Lower lobe of right lung (tissue), 2 donors: ENCODE data around the gene RADX. TPM values are rescaled to one million over a fixed set of nuclear protein-coding genes. Genes with fewer than 3 reads are reported as not detected.
"Not testable (repeated sequence)": the region's sequence is repeated elsewhere in the genome, so short reads cannot be mapped to it uniquely, and the experiment has no call there.

Source experiments
- ATAC-seq, 2 donors: fragments of 200-7000 bp; cut with Tn5 transposase; one replicate each; pipeline ENCODE4 v1.9.1; 2020 to 2022; ENCODE audit warnings: mild to moderate bottlenecking in 2 of 2, moderate library complexity in 2 of 2
- DNase-seq: peaks from one replicate; pipeline ENCODE4 v3.0.0-alpha.2; 2020
- H3K27ac ChIP-seq: fragments of 200-600 bp; one replicate; pipeline ENCODE4 v1.8.0; 2022
- H3K27me3 ChIP-seq: fragments of 200-600 bp; one replicate; pipeline ENCODE4 v1.8.0; 2022; ENCODE audit warnings: low read depth
- H3K36me3 ChIP-seq: fragments of 200-600 bp; one replicate; pipeline ENCODE4 v1.8.0; 2022; ENCODE audit warnings: mild to moderate bottlenecking
- H3K4me1 ChIP-seq: fragments of 200-600 bp; one replicate; pipeline ENCODE4 v1.8.0; 2022
- H3K4me3 ChIP-seq: fragments of 200-600 bp; one replicate; pipeline ENCODE4 v1.8.0; 2022; ENCODE audit warnings: mild to moderate bottlenecking
- H3K9me3 ChIP-seq: fragments of 200-600 bp; one replicate; pipeline ENCODE4 v1.8.0; 2022
- intact Hi-C: fragments of 100-400 bp; cut with DNase I; formaldehyde crosslinking; loops from one replicate; pipeline ENCODE4 v1.11.0; 2022
- total RNA-seq: library from RNA; stranded (reverse); fragmentation: NEBNext Ultra II Directional; extraction: Animal tissue kit (Norgen Biotek cat#: 25700); gene quantifications from one replicate; pipeline ENCODE4 v1.2.1, GENCODE V29; 2021
- TF ChIP-seq, protein P1 (sequence below): fragments of 200-600 bp; IDR thresholded peaks from one replicate; pipeline ENCODE4 v1.8.0; 2022; ENCODE audit warnings: antibody characterized with exemption, mild to moderate bottlenecking
- donor health status: DM: no; HTN: yes; CAD: no; lungs with severe emphysema.

RADX gene
- total RNA-seq, 1 donor from 2014 or later, result 3.7 TPM

DNA sequence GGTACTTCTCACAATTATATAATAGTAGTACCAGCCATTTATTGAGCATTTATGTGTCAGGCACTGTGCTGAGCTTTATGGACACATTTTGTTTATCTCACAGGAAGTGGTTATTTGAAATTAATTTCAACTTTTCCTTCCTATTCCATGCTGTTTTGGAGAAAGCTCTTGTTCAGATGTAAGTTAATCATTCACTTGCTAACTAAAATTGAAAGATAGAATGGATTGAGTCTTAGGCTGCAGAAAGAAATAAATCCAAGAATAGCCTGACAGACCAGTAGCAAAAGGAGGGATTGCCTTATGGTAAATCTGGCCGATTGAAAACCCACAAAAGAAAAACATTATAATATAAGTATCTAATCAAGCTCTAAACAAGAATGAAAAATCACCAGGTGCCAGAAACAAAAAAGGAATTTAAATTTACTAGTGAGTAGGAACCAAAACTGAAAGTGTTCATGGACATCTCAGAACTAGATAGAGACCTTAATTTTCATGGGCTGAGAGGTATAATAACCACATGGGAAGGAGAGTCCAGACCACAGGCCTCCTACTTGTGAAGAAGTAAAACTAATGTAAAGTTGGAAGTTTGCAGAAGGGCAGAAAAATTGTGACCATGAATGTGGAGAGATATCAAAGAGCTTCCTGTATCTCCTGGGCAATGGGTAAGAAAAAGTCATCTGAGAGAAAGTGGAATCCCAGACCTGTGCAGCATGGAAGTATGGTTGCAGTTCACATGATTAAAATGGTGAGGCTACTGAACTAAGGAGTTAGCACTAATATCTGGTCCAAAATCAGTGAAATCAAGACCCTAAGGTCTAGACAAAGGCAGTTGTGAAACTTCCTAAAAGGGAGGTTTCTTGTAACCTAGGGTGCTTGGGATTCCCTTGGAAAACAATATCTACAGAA lies 38.0 kb downstream of the RADX start:
- no peak for ATAC-seq
- Histone ChIP-seq H3K9me3 (no peaks in the 10 kb centered on the region), H3K27ac (no peak overlapping the region), H3K4me3 (no peak overlapping the region), H3K27me3 (no peaks in the 10 kb centered on the region), H3K36me3 (no peaks in the 10 kb centered on the region), H3K4me1 (no peaks in the 10 kb centered on the region)
- intact Hi-C loops, result no loop called here
- TF ChIP-seq, protein P1, sequence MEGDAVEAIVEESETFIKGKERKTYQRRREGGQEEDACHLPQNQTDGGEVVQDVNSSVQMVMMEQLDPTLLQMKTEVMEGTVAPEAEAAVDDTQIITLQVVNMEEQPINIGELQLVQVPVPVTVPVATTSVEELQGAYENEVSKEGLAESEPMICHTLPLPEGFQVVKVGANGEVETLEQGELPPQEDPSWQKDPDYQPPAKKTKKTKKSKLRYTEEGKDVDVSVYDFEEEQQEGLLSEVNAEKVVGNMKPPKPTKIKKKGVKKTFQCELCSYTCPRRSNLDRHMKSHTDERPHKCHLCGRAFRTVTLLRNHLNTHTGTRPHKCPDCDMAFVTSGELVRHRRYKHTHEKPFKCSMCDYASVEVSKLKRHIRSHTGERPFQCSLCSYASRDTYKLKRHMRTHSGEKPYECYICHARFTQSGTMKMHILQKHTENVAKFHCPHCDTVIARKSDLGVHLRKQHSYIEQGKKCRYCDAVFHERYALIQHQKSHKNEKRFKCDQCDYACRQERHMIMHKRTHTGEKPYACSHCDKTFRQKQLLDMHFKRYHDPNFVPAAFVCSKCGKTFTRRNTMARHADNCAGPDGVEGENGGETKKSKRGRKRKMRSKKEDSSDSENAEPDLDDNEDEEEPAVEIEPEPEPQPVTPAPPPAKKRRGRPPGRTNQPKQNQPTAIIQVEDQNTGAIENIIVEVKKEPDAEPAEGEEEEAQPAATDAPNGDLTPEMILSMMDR, result no peak
- no peak for DNase-seq

DNA sequence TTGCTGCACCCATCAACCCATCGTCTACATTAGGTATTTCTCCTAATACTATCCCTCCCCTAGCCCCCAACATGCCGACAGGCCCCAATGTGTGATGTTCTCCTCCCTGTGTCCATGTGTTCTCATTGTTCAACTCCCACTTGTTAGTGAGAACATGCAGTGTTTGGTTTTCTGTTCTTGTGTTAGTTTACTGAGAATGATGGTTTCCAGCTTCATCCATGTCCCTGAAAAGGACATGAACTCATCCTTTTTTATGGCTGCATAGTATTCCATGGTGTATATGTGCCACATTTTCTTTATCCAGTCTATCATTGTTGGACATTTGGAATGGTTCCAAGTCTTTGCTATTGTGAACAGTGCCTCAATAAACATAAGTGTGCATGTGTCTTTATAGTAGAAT lies 41.8 kb downstream of the RADX start:
- H3K4me1 ChIP-seq, H3K4me3 ChIP-seq, H3K27ac ChIP-seq, H3K36me3 ChIP-seq, intact Hi-C loops, H3K27me3 ChIP-seq, ATAC-seq, H3K9me3 ChIP-seq, DNase-seq: not testable (repeated sequence)

DNA sequence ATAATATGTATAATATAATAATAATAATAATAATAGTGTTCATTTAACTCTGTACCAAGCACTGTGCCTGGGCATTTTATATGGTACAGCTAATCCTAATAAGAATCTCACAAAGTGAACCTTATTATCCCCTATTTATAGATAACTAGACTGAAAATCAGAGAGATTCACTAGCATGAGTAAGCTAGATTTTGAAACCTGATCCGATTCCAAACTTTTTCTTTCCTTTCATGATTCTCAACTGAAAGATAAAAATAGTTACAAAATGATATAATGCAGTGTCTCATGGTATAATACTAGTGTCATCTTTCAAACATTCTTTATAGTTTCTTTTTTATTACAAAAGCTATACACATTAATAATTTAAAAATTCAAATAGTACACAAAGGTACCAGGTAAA lies 58.9 kb downstream of the RADX start:
- no peak overlapping the region for H3K4me3 ChIP-seq
- H3K9me3 ChIP-seq, result no peaks in the 10 kb centered on the region
- H3K27ac ChIP-seq, result no peak overlapping the region
- intact Hi-C loops, result no loop called here
- no peaks in the 10 kb centered on the region for H3K36me3 ChIP-seq
- no peaks in the 10 kb centered on the region for H3K4me1 ChIP-seq
- ATAC-seq (no peak), DNase-seq (no peak)
- no peaks in the 10 kb centered on the region for H3K27me3 ChIP-seq
- TF ChIP-seq, protein P1, result no peak

DNA sequence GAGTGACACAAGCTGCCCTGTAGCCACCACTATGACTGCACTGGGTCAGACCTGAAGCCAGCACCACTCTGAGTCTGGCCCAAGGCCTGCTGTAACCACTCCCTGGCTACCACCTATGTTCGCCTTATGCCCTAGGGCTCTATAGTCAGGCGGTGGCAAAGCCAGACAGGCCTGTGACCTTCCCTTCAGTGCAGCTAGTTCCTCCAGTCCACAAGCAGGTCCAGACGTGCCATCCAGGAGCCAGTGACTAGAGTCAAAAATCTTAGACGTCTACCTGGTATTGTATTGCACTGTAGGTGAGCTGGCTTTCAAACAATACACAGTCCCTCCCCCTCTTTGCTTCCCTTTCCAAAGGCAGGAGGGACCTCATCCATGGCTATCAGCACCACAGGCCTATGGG lies 60.7 kb downstream of the RADX start:
- DNase-seq, result no peak
- Histone ChIP-seq H3K36me3 (no peaks in the 10 kb centered on the region), H3K9me3 (no peaks in the 10 kb centered on the region), H3K4me3 (no peak overlapping the region), H3K27me3 (no peaks in the 10 kb centered on the region), H3K27ac (no peak overlapping the region), H3K4me1 (no peaks in the 10 kb centered on the region)
- no peak for ATAC-seq
- intact Hi-C loops, result no loop called here
- TF ChIP-seq, protein P1, result no peak

DNA sequence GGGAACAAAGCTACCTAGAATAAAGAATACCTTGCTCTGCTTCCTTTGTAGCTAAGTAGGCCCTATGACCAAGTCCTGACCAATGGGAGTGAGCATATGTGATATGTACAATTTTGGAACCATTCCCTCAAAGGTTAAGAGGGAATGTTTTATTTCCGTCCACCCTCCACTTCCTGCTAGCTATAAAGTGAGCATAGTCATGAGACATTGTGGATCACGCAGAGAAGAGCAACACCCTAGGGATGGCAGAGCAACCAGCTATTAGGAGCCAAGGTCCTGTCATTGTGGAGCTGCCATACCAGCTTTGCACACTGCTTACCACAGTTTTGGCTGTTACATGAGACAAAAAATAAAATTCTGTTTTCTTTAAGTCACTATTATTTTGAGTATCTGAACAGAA lies 68.9 kb downstream of the RADX start:
- H3K9me3 ChIP-seq, result no peaks in the 10 kb centered on the region
- no peaks in the 10 kb centered on the region for H3K27me3 ChIP-seq
- no peak for DNase-seq
- H3K4me3 ChIP-seq, result no peak overlapping the region
- no peaks in the 10 kb centered on the region for H3K36me3 ChIP-seq
- H3K27ac ChIP-seq, result no peak overlapping the region
- ATAC-seq, result no peak
- H3K4me1 ChIP-seq, result no peaks in the 10 kb centered on the region
- intact Hi-C loops, result no loop called here
- TF ChIP-seq, protein P1, result no peak

GRCh38 chrX:106684207-106684606 lies 72.4 kb downstream of the RADX start:
- DNase-seq (no peak), ATAC-seq (no peak)
- H3K4me3 ChIP-seq, result no peak overlapping the region
- H3K27ac ChIP-seq, result no peak overlapping the region
- no peaks in the 10 kb centered on the region for H3K9me3 ChIP-seq
- no peaks in the 10 kb centered on the region for H3K36me3 ChIP-seq
- no peaks in the 10 kb centered on the region for H3K27me3 ChIP-seq
- intact Hi-C loops, result no loop called here
- TF ChIP-seq, protein P1, result no peak
- no peaks in the 10 kb centered on the region for H3K4me1 ChIP-seq
